ENCODE results near the gene DRP2.
A peak's percentile ranks its signal among the peaks of the same experiment; 100 is the strongest.
"Not testable (repeated sequence)": the region's sequence is repeated elsewhere in the genome, so short reads cannot be mapped to it uniquely, and the experiment has no call there.

DRP2 gene

DNA sequence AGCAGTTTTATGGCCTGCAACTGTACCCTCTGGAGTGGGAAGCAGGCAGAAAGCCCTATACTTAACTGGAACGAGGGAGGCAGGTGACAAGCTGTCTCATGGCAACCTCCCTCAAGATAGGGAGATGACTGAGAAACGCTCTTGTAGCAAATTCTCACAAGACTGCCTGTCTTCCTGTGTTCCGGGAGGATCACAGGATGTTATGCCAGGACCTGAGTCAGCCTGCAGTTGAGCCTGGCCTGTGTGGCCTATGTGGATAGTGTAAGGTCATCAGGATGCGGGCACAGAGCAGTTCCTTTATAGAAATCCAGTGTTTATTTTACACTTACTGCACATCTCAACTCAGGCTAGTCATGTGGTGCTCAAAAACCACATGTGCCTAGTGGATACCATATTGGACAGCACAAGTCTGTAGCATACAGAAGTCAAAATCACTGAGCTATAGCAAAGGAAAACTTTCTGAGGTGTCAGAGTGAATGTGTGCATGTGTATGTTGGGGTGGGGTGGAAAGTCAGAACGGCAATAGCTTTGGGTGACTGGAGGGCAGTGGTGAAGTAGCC, 46.4 kb downstream of the DRP2 start:
- no peaks in the 10 kb centered on the region for H3K36me3 ChIP-seq (ENCODE audit: control insufficient read depth, insufficient read depth, low read length)
- TF ChIP-seq, protein P1, sequence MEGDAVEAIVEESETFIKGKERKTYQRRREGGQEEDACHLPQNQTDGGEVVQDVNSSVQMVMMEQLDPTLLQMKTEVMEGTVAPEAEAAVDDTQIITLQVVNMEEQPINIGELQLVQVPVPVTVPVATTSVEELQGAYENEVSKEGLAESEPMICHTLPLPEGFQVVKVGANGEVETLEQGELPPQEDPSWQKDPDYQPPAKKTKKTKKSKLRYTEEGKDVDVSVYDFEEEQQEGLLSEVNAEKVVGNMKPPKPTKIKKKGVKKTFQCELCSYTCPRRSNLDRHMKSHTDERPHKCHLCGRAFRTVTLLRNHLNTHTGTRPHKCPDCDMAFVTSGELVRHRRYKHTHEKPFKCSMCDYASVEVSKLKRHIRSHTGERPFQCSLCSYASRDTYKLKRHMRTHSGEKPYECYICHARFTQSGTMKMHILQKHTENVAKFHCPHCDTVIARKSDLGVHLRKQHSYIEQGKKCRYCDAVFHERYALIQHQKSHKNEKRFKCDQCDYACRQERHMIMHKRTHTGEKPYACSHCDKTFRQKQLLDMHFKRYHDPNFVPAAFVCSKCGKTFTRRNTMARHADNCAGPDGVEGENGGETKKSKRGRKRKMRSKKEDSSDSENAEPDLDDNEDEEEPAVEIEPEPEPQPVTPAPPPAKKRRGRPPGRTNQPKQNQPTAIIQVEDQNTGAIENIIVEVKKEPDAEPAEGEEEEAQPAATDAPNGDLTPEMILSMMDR (IDR thresholded peaks at IDR 0.05; ENCODE audit: insufficient read depth, low read length, poor library complexity, severe bottlenecking), result no peak
- H3K27me3 ChIP-seq (replicated peaks; ENCODE audit: control insufficient read depth, insufficient read depth, low read length), result no peaks in the 10 kb centered on the region
- H3K4me3 ChIP-seq (replicated peaks; ENCODE audit: low read depth, low read length), result no peak overlapping the region
- DNase-seq (ENCODE audit: extremely low read depth, insufficient read length), result no peak

DNA sequence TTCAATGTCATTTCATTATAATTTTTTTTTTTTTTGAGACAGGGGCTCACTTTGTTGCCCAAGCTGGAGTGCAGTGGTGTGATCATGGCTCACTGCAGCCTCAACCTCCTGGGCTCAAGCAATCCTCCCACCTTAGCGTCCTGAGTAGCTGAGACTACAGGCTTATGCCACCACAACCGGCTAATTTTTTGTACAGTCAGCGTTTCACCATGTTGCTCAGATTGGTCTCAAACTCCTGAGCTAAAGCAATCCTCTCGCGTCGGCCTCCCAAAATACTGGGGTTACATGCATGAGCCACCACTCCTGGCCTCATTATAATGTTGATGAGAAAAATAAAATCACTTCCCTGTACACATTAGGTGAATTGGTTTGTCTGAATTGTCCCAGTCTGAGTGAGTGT, 54.6 kb downstream of the DRP2 start:
- DNase-seq (ENCODE audit: extremely low read depth, insufficient read length), result no peak
- no peaks in the 10 kb centered on the region for H3K36me3 ChIP-seq (ENCODE audit: control insufficient read depth, insufficient read depth, low read length)
- no peaks in the 10 kb centered on the region for H3K27me3 ChIP-seq (replicated peaks; ENCODE audit: control insufficient read depth, insufficient read depth, low read length)
- TF ChIP-seq, protein P1 (IDR thresholded peaks at IDR 0.05; ENCODE audit: insufficient read depth, low read length, poor library complexity, severe bottlenecking), result no peak
- no peak overlapping the region for H3K4me3 ChIP-seq (replicated peaks; ENCODE audit: low read depth, low read length)

DNA sequence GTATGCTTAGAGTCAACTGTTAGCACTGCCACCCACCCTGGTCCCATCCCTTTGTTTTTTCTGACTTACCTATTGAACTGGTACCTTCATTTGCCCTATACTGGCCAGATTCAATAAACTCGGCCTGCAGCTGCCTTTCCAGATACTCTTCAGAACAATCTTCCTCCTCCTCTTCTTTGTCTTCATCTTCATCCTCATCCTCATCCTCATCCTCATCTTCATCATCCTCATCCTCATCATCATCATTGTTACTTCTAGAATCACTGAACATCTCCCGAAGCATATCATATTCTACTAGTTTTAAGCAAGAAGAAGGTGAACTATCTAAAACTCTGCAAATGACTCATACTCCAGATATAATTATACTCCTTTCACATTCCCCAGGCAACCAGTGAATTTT, 56.7 kb downstream of the DRP2 start:
- TF ChIP-seq, protein P1 (IDR thresholded peaks at IDR 0.05; ENCODE audit: insufficient read depth, low read length, poor library complexity, severe bottlenecking), result no peak
- DNase-seq (ENCODE audit: extremely low read depth, insufficient read length), result no peak
- Histone ChIP-seq H3K27me3 (replicated peaks; ENCODE audit: control insufficient read depth, insufficient read depth, low read length) (no peaks in the 10 kb centered on the region), H3K4me3 (replicated peaks; ENCODE audit: low read depth, low read length) (no peak overlapping the region), H3K36me3 (ENCODE audit: control insufficient read depth, insufficient read depth, low read length) (no peaks in the 10 kb centered on the region)

DNA sequence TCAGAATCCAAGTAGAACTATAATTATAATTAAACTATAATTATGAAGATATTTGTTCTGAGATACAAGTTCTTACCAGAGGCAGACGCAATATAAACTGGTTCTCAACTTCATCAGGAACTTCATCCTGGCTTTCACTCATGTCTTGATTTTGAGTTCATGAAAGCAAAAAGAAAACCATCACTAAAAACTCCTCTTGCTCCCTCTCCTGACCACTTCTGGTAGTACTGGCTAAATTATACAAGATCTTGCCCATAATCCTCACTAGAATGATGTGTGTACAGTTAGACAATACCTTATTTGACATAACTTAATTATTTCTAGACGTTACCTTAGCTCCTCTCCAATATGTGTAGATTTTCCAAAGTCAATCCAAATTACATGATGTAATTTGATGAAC, 67.8 kb downstream of the DRP2 start:
- no peak for DNase-seq (ENCODE audit: extremely low read depth, insufficient read length)

DNA sequence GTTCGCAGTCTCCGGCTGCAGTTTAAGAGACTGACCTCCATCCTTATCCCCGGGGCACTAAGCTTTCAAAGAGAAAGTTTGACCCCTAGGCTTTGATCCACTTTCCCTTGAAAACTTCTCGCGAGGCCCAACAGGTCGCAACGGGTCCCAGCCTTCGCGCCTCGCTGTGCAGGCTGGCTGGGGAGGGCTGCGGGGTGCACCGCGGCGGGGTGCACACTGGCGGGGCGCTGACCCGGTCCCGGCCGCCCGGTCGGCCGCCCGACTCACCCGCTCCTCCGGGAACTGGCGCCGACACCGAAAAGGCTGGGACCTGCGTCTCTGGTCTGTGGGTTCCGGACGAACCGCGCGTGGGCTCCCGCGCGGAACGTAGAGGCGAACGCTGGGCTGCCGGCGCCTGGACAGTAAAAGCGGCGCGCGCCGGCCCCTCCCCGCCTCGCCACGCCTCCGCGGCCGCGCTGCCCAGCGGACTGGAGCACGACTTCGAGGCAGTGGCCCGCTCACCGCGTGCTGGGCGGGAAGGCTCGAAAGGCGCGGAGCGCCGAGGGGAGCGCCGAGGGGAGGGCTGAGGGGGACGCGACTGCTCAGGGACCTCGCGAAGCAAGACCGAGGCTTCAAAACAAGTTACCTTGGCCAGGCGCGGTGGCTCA, 71.5 kb downstream of the DRP2 start, which contains the start of gene TAF7L:
TAF7L (minus strand) TSS at position 378 of the 647 bp plus-strand sequence. CDS start 3,791 bp downstream, outside the sequence.
- Histone ChIP-seq H3K27me3 (replicated peaks; ENCODE audit: control insufficient read depth, insufficient read depth, low read length) (no peaks in the 10 kb centered on the region), H3K36me3 (ENCODE audit: control insufficient read depth, insufficient read depth, low read length) (no peaks in the 10 kb centered on the region), H3K4me3 (replicated peaks; ENCODE audit: low read depth, low read length) (no peak within 1 kb of the TSS)
- TF ChIP-seq, protein P1 (IDR thresholded peaks at IDR 0.05; ENCODE audit: insufficient read depth, low read length, poor library complexity, severe bottlenecking), result no peak
- DNase-seq (ENCODE audit: extremely low read depth, insufficient read length), result no peak

More for the DNA sequence above, 67.8 kb downstream of the DRP2 start:
- TF ChIP-seq, protein P1 (IDR thresholded peaks at IDR 0.05; ENCODE audit: insufficient read depth, low read length, poor library complexity, severe bottlenecking), result peak; percentile 53
- Histone ChIP-seq H3K4me3 (replicated peaks; ENCODE audit: low read depth, low read length) (no peak overlapping the region), H3K36me3 (ENCODE audit: control insufficient read depth, insufficient read depth, low read length) (no peaks in the 10 kb centered on the region), H3K27me3 (replicated peaks; ENCODE audit: control insufficient read depth, insufficient read depth, low read length) (no peaks in the 10 kb centered on the region)

DNA sequence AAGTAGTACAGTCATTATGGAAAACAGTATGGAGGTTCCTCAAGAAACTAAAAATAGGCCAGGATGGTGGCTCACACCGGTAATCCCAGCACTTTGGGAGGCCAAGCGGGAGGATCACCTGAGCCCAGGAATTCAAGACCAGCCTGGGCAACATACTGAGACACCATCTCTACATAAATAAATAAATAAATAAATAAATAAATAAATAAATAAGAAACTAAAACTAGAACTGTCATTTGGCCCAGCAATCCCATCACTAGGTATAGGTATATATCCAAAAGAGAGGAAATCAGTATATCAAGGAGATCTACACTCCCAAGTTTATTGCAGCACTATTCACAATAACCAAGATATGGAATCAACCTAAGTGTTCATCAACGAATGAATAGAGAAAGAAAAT, 76.0 kb downstream of the DRP2 start:
- DNase-seq (ENCODE audit: extremely low read depth, insufficient read length); H3K36me3 ChIP-seq (ENCODE audit: control insufficient read depth, insufficient read depth, low read length); H3K27me3 ChIP-seq (replicated peaks; ENCODE audit: control insufficient read depth, insufficient read depth, low read length); H3K4me3 ChIP-seq (replicated peaks; ENCODE audit: low read depth, low read length): not testable (repeated sequence)

Measured in GM06990 (cell line).